Prostate gland (tissue), 2 donors: ENCODE results near the gene GRIK3.

ENCODE experiments used
- CTCF ChIP-seq, 4 experiments: fragments of 200-600 bp in 2 of 4; fragments of 450-650 bp in 2 of 4; sonication (generic) in 2 of 4; IDR thresholded peaks; 1 replicate in 3 of 4; 2 replicates in 1 of 4; pipeline ENCODE4 v1.5.1; 2016 to 2019; ENCODE audit warnings: antibody characterized with exemption in 4 of 4, mild to moderate bottlenecking in 2 of 4, moderate library complexity in 2 of 4
- POLR2A ChIP-seq: fragments of 450-650 bp; IDR thresholded peaks from one replicate; pipeline ENCODE4 v1.6.1; 2016; ENCODE audit warnings: antibody characterized with exemption, mild to moderate bottlenecking
- POLR2AphosphoS5 ChIP-seq: sonication (generic); formaldehyde crosslinking; IDR thresholded peaks from one replicate; pipeline ENCODE4 v1.6.1; 2017; ENCODE audit warnings: antibody characterized with exemption

- TF ChIP-seq CTCF (IDR thresholded peaks at IDR 0.05) (no peak), POLR2A (no peak), POLR2AphosphoS5 (no peak)
Observed at GRCh38 chr1:36869826-36870225, 164.5 kb downstream of the GRIK3 start.
